Natural killer cell treated with Interleukin-12 subunit alpha and Interleukin-12 subunit beta and Interleukin-15 and Interleukin-18, amount 100 ng/mL, for 72 hours (primary cell): ENCODE measurements around the gene ZC3H12A. TPM values are rescaled to one million over a fixed set of nuclear protein-coding genes. Genes with fewer than 3 reads are reported as not detected.
"Not testable (repeated sequence)": the region's sequence is repeated elsewhere in the genome, so short reads cannot be mapped to it uniquely, and the experiment has no call there.

Experiments
- ATAC-seq, 2 donors: fragments of 150-1000 bp; cut with Tn5 transposase in 1 of 2; sonication (Bioruptor Pico), chemical (Tn5 transposase) in 1 of 2; 2 replicates each; pipeline ENCODE4 v1.10.0; 2021
- DNase-seq: peaks from one replicate; pipeline ENCODE4 v3.0.0; 2022; ENCODE audit warnings: low spot score
- H3K27ac Mint-ChIP-seq, 2 donors: 1 replicate in 1 of 2; 2 replicates in 1 of 2; pipeline ENCODE4 v1.8.0; 2022; ENCODE audit warnings: mixed read lengths in 2 of 2, mild to moderate bottlenecking in 1 of 2, moderate library complexity in 1 of 2
- H3K27me3 Mint-ChIP-seq, 2 donors: 1 replicate in 1 of 2; 2 replicates in 1 of 2; pipeline ENCODE4 v1.8.0; 2022; ENCODE audit warnings: mixed read lengths in 2 of 2
- H3K36me3 Mint-ChIP-seq: one replicate; pipeline ENCODE4 v1.8.0; 2022; ENCODE audit warnings: mixed read lengths
- H3K4me1 Mint-ChIP-seq, 2 donors: 1 replicate in 1 of 2; 2 replicates in 1 of 2; pipeline ENCODE4 v1.8.0; 2022; ENCODE audit warnings: low read depth in 2 of 2, mixed read lengths in 2 of 2, mild to moderate bottlenecking in 1 of 2
- H3K4me3 Mint-ChIP-seq: one replicate; pipeline ENCODE4 v1.8.0; 2022; ENCODE audit warnings: mixed read lengths
- H3K9me3 Mint-ChIP-seq: 2 replicates; pipeline ENCODE4 v1.8.0; 2022; ENCODE audit warnings: mixed read lengths
- total RNA-seq, 2 donors: library from RNA; stranded (reverse); gene quantifications; one replicate each; pipeline ENCODE4 v1.2.3, GENCODE V29; 2022

ZC3H12A gene
- total RNA-seq, 2 donors from 2014 or later: 109 to 198 TPM

- peak overlapping the region; percentile 3 for H3K4me3 Mint-ChIP-seq
- peaks cover 35 to 42% of the 10 kb centered on the region in 2 donors for H3K4me1 Mint-ChIP-seq
- H3K27ac Mint-ChIP-seq: peak overlapping the region; percentile 66 to 83
- ATAC-seq: no peak
- H3K27me3 Mint-ChIP-seq: no peaks in the 10 kb centered on the region
- H3K9me3 Mint-ChIP-seq: no peaks in the 10 kb centered on the region
- DNase-seq: no peak
- H3K36me3 Mint-ChIP-seq: peaks cover 8% of the 10 kb centered on the region
Observed at GRCh38 chr1:37484325-37485051, 10.1 kb downstream of the ZC3H12A start.

- Mint-ChIP-seq H3K9me3 (no peaks in the 10 kb centered on the region), H3K4me1 (peaks cover 31 to 36% of the 10 kb centered on the region in 2 donors), H3K27me3 (no peaks in the 10 kb centered on the region), H3K36me3 (peaks cover 6% of the 10 kb centered on the region), H3K27ac (peak overlapping the region; percentile 66 to 85), H3K4me3 (no peak overlapping the region)
- no peak for ATAC-seq
- DNase-seq: no peak
Observed at GRCh38 chr1:37485902-37486679, 11.7 kb downstream of the ZC3H12A start.

GRCh38 chr1:37486680-37487618 lies 12.6 kb downstream of the ZC3H12A start:
- H3K9me3 Mint-ChIP-seq: no peaks in the 10 kb centered on the region
- peaks cover 6% of the 10 kb centered on the region for H3K36me3 Mint-ChIP-seq
- ATAC-seq (peak; percentile 72 to 80), DNase-seq (peak; percentile 82)
- H3K4me1 Mint-ChIP-seq: peaks cover 23 to 27% of the 10 kb centered on the region in 2 donors
- peak overlapping the region; percentile 66 to 85 for H3K27ac Mint-ChIP-seq
- no peaks in the 10 kb centered on the region for H3K27me3 Mint-ChIP-seq
- H3K4me3 Mint-ChIP-seq: no peak overlapping the region

- Mint-ChIP-seq H3K4me3 (no peak overlapping the region), H3K36me3 (peaks cover 6% of the 10 kb centered on the region), H3K27me3 (no peaks in the 10 kb centered on the region), H3K27ac (peak overlapping the region; percentile 66 to 85), H3K4me1 (peaks cover 19 to 21% of the 10 kb centered on the region in 2 donors), H3K9me3 (no peaks in the 10 kb centered on the region)
- DNase-seq: no peak
- no peak for ATAC-seq
Observed at GRCh38 chr1:37487619-37487984, 13.2 kb downstream of the ZC3H12A start.

GRCh38 chr1:37493336-37494098 lies 19.1 kb downstream of the ZC3H12A start:
- H3K27me3 Mint-ChIP-seq: no peaks in the 10 kb centered on the region
- peak in 1 of 2 donors; percentile 48 for ATAC-seq
- peak overlapping the region; percentile 51 to 75 for H3K27ac Mint-ChIP-seq
- H3K4me1 Mint-ChIP-seq: peaks cover 0 to 9% of the 10 kb centered on the region in 2 donors
- no peaks in the 10 kb centered on the region for H3K9me3 Mint-ChIP-seq
- H3K36me3 Mint-ChIP-seq: peaks cover 8% of the 10 kb centered on the region
- no peak overlapping the region for H3K4me3 Mint-ChIP-seq
- no peak for DNase-seq

GRCh38 chr1:37495875-37496274 lies 21.5 kb downstream of the ZC3H12A start:
- H3K4me3 Mint-ChIP-seq: no peak overlapping the region
- H3K36me3 Mint-ChIP-seq: peaks cover 9% of the 10 kb centered on the region
- no peaks in the 10 kb centered on the region for H3K9me3 Mint-ChIP-seq
- no peaks in the 10 kb centered on the region for H3K27me3 Mint-ChIP-seq
- no peak for DNase-seq
- H3K4me1 Mint-ChIP-seq: peaks cover 0 to 9% of the 10 kb centered on the region in 2 donors
- ATAC-seq: no peak
- H3K27ac Mint-ChIP-seq: no peak overlapping the region

GRCh38 chr1:37497832-37498231 lies 23.5 kb downstream of the ZC3H12A start:
- H3K4me3 Mint-ChIP-seq: no peak overlapping the region
- peaks cover 14% of the 10 kb centered on the region for H3K36me3 Mint-ChIP-seq
- H3K27ac Mint-ChIP-seq: no peak overlapping the region
- no peaks in the 10 kb centered on the region for H3K9me3 Mint-ChIP-seq
- no peak for ATAC-seq
- no peaks in the 10 kb centered on the region for H3K27me3 Mint-ChIP-seq
- H3K4me1 Mint-ChIP-seq: peaks cover 0 to 9% of the 10 kb centered on the region in 2 donors
- DNase-seq: no peak

GRCh38 chr1:37498872-37499617 lies 24.7 kb downstream of the ZC3H12A start:
- Mint-ChIP-seq H3K36me3 (peaks cover 6% of the 10 kb centered on the region), H3K27ac (no peak overlapping the region), H3K27me3 (no peaks in the 10 kb centered on the region), H3K4me1 (no peaks in the 10 kb centered on the region), H3K9me3 (no peaks in the 10 kb centered on the region), H3K4me3 (no peak overlapping the region)
- DNase-seq (no peak), ATAC-seq (no peak)

- ATAC-seq (no peak), DNase-seq (no peak)
- no peak overlapping the region for H3K4me3 Mint-ChIP-seq
- H3K9me3 Mint-ChIP-seq: no peaks in the 10 kb centered on the region
- no peaks in the 10 kb centered on the region for H3K27me3 Mint-ChIP-seq
- peaks cover 0 to 4% of the 10 kb centered on the region in 2 donors for H3K4me1 Mint-ChIP-seq
- H3K36me3 Mint-ChIP-seq: peaks cover 17% of the 10 kb centered on the region
- H3K27ac Mint-ChIP-seq: peak overlapping the region in 1 of 2 donors; percentile 3
Observed at GRCh38 chr1:37501661-37502060, 27.3 kb downstream of the ZC3H12A start.

GRCh38 chr1:37502104-37502503 lies 27.7 kb downstream of the ZC3H12A start:
- Mint-ChIP-seq H3K27me3 (no peaks in the 10 kb centered on the region), H3K27ac (no peak overlapping the region), H3K9me3 (no peaks in the 10 kb centered on the region), H3K4me1 (peaks cover under 1 to 4% of the 10 kb centered on the region in 2 donors), H3K36me3 (peaks cover 18% of the 10 kb centered on the region), H3K4me3 (no peak overlapping the region)
- ATAC-seq (no peak), DNase-seq (no peak)

GRCh38 chr1:37502791-37503190 lies 28.4 kb downstream of the ZC3H12A start:
- peaks cover 24% of the 10 kb centered on the region for H3K36me3 Mint-ChIP-seq
- DNase-seq, H3K9me3 Mint-ChIP-seq, H3K27ac Mint-ChIP-seq, H3K4me3 Mint-ChIP-seq, ATAC-seq, H3K27me3 Mint-ChIP-seq, H3K4me1 Mint-ChIP-seq: not testable (repeated sequence)

GRCh38 chr1:37506740-37507139 lies 32.4 kb downstream of the ZC3H12A start:
- Mint-ChIP-seq H3K27me3 (no peaks in the 10 kb centered on the region), H3K4me1 (peaks cover 13 to 17% of the 10 kb centered on the region in 2 donors), H3K9me3 (no peaks in the 10 kb centered on the region), H3K4me3 (no peak overlapping the region), H3K27ac (no peak overlapping the region), H3K36me3 (peaks cover 26% of the 10 kb centered on the region)
- DNase-seq: no peak
- no peak for ATAC-seq
